ENCODE results near the gene USP1.

The USP1 gene

GRCh38 chr1:62436466-62437272 is at the start of gene USP1:
USP1 (plus strand) TSS chr1:62437049; CDS start chr1:62439868, 2,819 bp downstream.
- H3K36me3 ChIP-seq (ENCODE audit: insufficient read depth, low read length), result peaks cover 19% of the 10 kb centered on the region
- peak within 1 kb of the TSS; percentile 97 for H3K4me3 ChIP-seq

GRCh38 chr1:62389531-62389930 is 47.3 kb upstream of the USP1 start:
- no peak overlapping the region for H3K9ac ChIP-seq (ENCODE audit: insufficient read length)
- DNase-seq (ENCODE audit: low read depth, low spot score), result no peak
- no peaks in the 10 kb centered on the region for H3K9me3 ChIP-seq (ENCODE audit: low read depth, low read length)
- no peaks in the 10 kb centered on the region for H3K36me3 ChIP-seq (ENCODE audit: insufficient read depth, low read length)
- H3K4me3 ChIP-seq, result no peak overlapping the region
- TF ChIP-seq POLR2AphosphoS5 (IDR thresholded peaks at IDR 0.05; ENCODE audit: borderline replicate concordance, low read depth, low read length) (no peak), EZH2 (IDR thresholded peaks at IDR 0.05) (no peak), FOXP2 (optimal IDR thresholded peaks at IDR 0.05; ENCODE audit: control extremely low read depth, extremely low read length, insufficient read depth) (no peak)
- no peak overlapping the region for H3K27ac ChIP-seq

More at GRCh38 chr1:62436466-62437272, at the start of gene USP1:
- Histone ChIP-seq H3K27ac (peak within 1 kb of the TSS; percentile 100), H3K9ac (ENCODE audit: insufficient read length) (peak within 1 kb of the TSS; percentile 100), H3K9me3 (ENCODE audit: low read depth, low read length) (no peaks in the 10 kb centered on the region)
- TF ChIP-seq POLR2AphosphoS5 (IDR thresholded peaks at IDR 0.05; ENCODE audit: borderline replicate concordance, low read depth, low read length) (peak; percentile 95), FOXP2 (optimal IDR thresholded peaks at IDR 0.05; ENCODE audit: control extremely low read depth, extremely low read length, insufficient read depth) (peak; percentile 11), EZH2 (IDR thresholded peaks at IDR 0.05) (no peak)
- peak; percentile 99 for DNase-seq (ENCODE audit: low read depth, low spot score)

- no peak overlapping the region for H3K4me3 ChIP-seq
These were observed 46.8 kb upstream of the USP1 start for GRCh38 chr1:62390071-62390470.

GRCh38 chr1:62391369-62391971 is 45.4 kb upstream of the USP1 start:
- no peak for DNase-seq (ENCODE audit: low read depth, low spot score)
- Histone ChIP-seq H3K9me3 (ENCODE audit: low read depth, low read length) (no peaks in the 10 kb centered on the region), H3K36me3 (ENCODE audit: insufficient read depth, low read length) (no peaks in the 10 kb centered on the region), H3K9ac (ENCODE audit: insufficient read length) (no peak overlapping the region), H3K4me3 (no peak overlapping the region), H3K27ac (no peak overlapping the region)
- TF ChIP-seq EZH2 (IDR thresholded peaks at IDR 0.05) (no peak), FOXP2 (optimal IDR thresholded peaks at IDR 0.05; ENCODE audit: control extremely low read depth, extremely low read length, insufficient read depth) (no peak)

More at GRCh38 chr1:62390071-62390470, 46.8 kb upstream of the USP1 start:
- no peak overlapping the region for H3K27ac ChIP-seq
- H3K36me3 ChIP-seq (ENCODE audit: insufficient read depth, low read length), result no peaks in the 10 kb centered on the region
- H3K9me3 ChIP-seq (ENCODE audit: low read depth, low read length), result no peaks in the 10 kb centered on the region
- TF ChIP-seq EZH2 (IDR thresholded peaks at IDR 0.05), result no peak
- no peak for TF ChIP-seq FOXP2 (optimal IDR thresholded peaks at IDR 0.05; ENCODE audit: control extremely low read depth, extremely low read length, insufficient read depth)
- TF ChIP-seq POLR2AphosphoS5 (IDR thresholded peaks at IDR 0.05; ENCODE audit: borderline replicate concordance, low read depth, low read length), result no peak
- H3K9ac ChIP-seq (ENCODE audit: insufficient read length), result no peak overlapping the region
- DNase-seq (ENCODE audit: low read depth, low spot score), result no peak

GRCh38 chr1:62392951-62393350 is 43.9 kb upstream of the USP1 start:
- Histone ChIP-seq H3K27ac (no peak overlapping the region), H3K9me3 (ENCODE audit: low read depth, low read length) (no peaks in the 10 kb centered on the region), H3K36me3 (ENCODE audit: insufficient read depth, low read length) (no peaks in the 10 kb centered on the region), H3K4me3 (no peak overlapping the region), H3K9ac (ENCODE audit: insufficient read length) (no peak overlapping the region)
- TF ChIP-seq EZH2 (IDR thresholded peaks at IDR 0.05) (no peak), FOXP2 (optimal IDR thresholded peaks at IDR 0.05; ENCODE audit: control extremely low read depth, extremely low read length, insufficient read depth) (no peak), POLR2AphosphoS5 (IDR thresholded peaks at IDR 0.05; ENCODE audit: borderline replicate concordance, low read depth, low read length) (no peak)
- DNase-seq (ENCODE audit: low read depth, low spot score), result no peak

GRCh38 chr1:62394646-62395045 is 42.2 kb upstream of the USP1 start:
- H3K4me3 ChIP-seq, result no peak overlapping the region
- DNase-seq (ENCODE audit: low read depth, low spot score), result no peak
- H3K9me3 ChIP-seq (ENCODE audit: low read depth, low read length), result no peaks in the 10 kb centered on the region
- no peak for TF ChIP-seq EZH2 (IDR thresholded peaks at IDR 0.05)
- no peak for TF ChIP-seq POLR2AphosphoS5 (IDR thresholded peaks at IDR 0.05; ENCODE audit: borderline replicate concordance, low read depth, low read length)
- TF ChIP-seq FOXP2 (optimal IDR thresholded peaks at IDR 0.05; ENCODE audit: control extremely low read depth, extremely low read length, insufficient read depth), result no peak
- no peak overlapping the region for H3K9ac ChIP-seq (ENCODE audit: insufficient read length)
- H3K27ac ChIP-seq, result no peak overlapping the region
- no peaks in the 10 kb centered on the region for H3K36me3 ChIP-seq (ENCODE audit: insufficient read depth, low read length)

- Histone ChIP-seq H3K9me3 (ENCODE audit: low read depth, low read length) (no peaks in the 10 kb centered on the region), H3K4me3 (no peak overlapping the region), H3K27ac (no peak overlapping the region), H3K36me3 (ENCODE audit: insufficient read depth, low read length) (no peaks in the 10 kb centered on the region), H3K9ac (ENCODE audit: insufficient read length) (no peak overlapping the region)
- no peak for DNase-seq (ENCODE audit: low read depth, low spot score)
- TF ChIP-seq FOXP2 (optimal IDR thresholded peaks at IDR 0.05; ENCODE audit: control extremely low read depth, extremely low read length, insufficient read depth), result no peak
- TF ChIP-seq EZH2 (IDR thresholded peaks at IDR 0.05), result no peak
- TF ChIP-seq POLR2AphosphoS5 (IDR thresholded peaks at IDR 0.05; ENCODE audit: borderline replicate concordance, low read depth, low read length), result no peak
These were observed 41.6 kb upstream of the USP1 start for GRCh38 chr1:62395291-62395690.

- H3K9me3 ChIP-seq (ENCODE audit: low read depth, low read length), result no peaks in the 10 kb centered on the region
- H3K9ac ChIP-seq (ENCODE audit: insufficient read length), result no peak overlapping the region
- no peak for TF ChIP-seq FOXP2 (optimal IDR thresholded peaks at IDR 0.05; ENCODE audit: control extremely low read depth, extremely low read length, insufficient read depth)
- TF ChIP-seq POLR2AphosphoS5 (IDR thresholded peaks at IDR 0.05; ENCODE audit: borderline replicate concordance, low read depth, low read length), result no peak
- TF ChIP-seq EZH2 (IDR thresholded peaks at IDR 0.05), result no peak
- no peaks in the 10 kb centered on the region for H3K36me3 ChIP-seq (ENCODE audit: insufficient read depth, low read length)
- no peak for DNase-seq (ENCODE audit: low read depth, low spot score)
- H3K27ac ChIP-seq, result no peak overlapping the region
- H3K4me3 ChIP-seq, result no peak overlapping the region
These were observed 40.0 kb upstream of the USP1 start for GRCh38 chr1:62396871-62397270.

All from SK-N-MC (cell line).